Measurements from ENCODE around the gene PSRC1. TPM values are rescaled to one million over a fixed set of nuclear protein-coding genes. Genes with fewer than 3 reads are reported as not detected.

Gene PSRC1
- total RNA-seq, 4 donors from 2014 or later = 3.8 to 11.4 (median 7.5) TPM

DNA sequence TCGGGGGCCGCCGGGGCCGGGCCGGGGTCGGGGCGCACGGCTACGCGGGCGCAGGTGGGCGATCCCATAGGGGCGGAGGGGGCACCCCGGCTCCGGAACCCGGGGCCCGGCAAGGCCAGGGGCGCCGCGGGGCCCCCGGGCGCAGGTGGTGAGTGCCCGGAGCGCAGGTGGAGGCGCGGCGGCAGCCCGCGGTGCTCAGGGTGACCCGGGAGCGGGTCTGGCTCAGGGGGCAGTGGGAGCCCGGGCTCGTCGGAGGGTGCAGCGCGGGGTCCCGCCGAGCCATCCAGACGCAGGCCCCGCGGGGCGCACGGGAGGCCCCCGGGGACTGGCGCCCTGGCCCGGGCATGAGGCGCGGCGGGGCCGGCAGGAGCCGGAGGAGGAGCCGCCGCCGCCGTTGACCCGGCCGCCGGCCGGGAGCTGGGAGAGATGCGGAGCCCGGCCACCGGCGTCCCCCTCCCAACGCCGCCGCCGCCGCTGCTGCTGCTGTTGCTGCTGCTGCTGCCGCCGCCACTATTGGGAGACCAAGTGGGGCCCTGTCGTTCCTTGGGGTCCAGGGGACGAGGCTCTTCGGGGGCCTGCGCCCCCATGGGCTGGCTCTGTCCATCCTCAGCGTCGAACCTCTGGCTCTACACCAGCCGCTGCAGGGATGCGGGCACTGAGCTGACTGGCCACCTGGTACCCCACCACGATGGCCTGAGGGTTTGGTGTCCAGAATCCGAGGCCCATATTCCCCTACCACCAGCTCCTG lies 33.1 kb downstream of the PSRC1 start:
- DNase-seq = peak in 1 of 2 donors; percentile 12
- Histone ChIP-seq H3K4me3 (peak overlapping the region; percentile 8 to 57), H3K9me3 (no peaks in the 10 kb centered on the region), H3K27ac (peak overlapping the region in 1 of 2 donors; percentile 13), H3K27me3 (no peaks in the 10 kb centered on the region), H3K36me3 (no peaks in the 10 kb centered on the region), H3K4me1 (peaks cover 0 to 17% of the 10 kb centered on the region in 2 donors)
- no peak for TF ChIP-seq POLR2A (IDR thresholded peaks at IDR 0.05)
- TF ChIP-seq CTCF (IDR thresholded peaks at IDR 0.05) = no peak
- intact Hi-C loops (cut with DNase I; ENCODE audit: low total_unique reads) = no loop called here

DNA sequence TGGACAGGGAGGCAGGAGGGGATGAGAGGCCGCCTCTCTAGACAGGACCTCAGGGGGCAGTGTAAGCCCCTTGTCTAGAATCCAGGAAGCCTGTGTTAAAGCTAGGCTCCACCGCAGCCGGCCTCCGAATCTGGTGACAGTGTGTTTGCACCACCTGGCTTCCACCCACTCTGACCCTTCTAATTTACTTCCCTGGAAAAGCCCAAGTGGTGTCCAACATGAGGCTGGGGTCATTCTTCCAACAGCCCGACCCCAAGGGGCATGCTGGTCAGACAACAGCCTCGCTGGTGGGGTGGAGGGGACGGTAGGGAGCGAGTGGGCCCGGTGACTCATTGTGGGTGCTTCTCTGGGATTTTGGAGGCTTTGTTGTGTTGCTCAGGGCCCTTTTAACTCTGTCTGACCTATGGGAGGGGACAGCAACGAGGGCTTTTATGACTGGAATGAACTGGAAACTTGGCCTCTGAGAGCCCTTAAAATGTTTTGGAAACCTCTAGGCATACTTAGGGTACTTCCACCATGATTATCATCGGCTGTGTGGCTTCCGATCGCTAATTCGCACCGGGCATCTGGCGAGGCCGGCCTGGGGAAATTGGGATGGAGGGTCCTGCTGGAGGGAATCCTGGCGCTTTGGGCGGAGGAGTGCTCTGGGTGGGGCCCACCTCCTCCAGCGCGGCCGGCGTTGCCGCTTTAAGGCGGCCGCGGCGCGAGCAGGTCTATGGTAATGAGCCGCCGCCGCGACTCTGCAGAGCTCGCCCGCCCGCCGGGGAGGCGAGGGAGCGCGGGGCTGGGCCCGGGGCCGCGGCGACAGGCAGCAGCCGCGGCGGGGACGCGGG lies 33.9 kb downstream of the PSRC1 start, which contains the start of gene CELSR2:
TSS of gene CELSR2 (plus strand) at position 743 of the 833 bp plus-strand sequence. CDS start 541 bp downstream, outside the sequence.
- peaks cover 0 to 9% of the 10 kb centered on the region in 2 donors for H3K4me1 ChIP-seq
- DNase-seq = peak in 1 of 2 donors; percentile 41
- H3K36me3 ChIP-seq = no peaks in the 10 kb centered on the region
- H3K27me3 ChIP-seq = no peaks in the 10 kb centered on the region
- H3K27ac ChIP-seq = peak within 1 kb of the TSS in 1 of 2 donors; percentile 13
- no peaks in the 10 kb centered on the region for H3K9me3 ChIP-seq
- H3K4me3 ChIP-seq = peak within 1 kb of the TSS; percentile 8 to 57
- intact Hi-C loops (cut with DNase I; ENCODE audit: low total_unique reads) = no loop called here
- TF ChIP-seq CTCF (IDR thresholded peaks at IDR 0.05) = no peak
- TF ChIP-seq POLR2A (IDR thresholded peaks at IDR 0.05) = peak in 1 of 2 donors; percentile 43

DNA sequence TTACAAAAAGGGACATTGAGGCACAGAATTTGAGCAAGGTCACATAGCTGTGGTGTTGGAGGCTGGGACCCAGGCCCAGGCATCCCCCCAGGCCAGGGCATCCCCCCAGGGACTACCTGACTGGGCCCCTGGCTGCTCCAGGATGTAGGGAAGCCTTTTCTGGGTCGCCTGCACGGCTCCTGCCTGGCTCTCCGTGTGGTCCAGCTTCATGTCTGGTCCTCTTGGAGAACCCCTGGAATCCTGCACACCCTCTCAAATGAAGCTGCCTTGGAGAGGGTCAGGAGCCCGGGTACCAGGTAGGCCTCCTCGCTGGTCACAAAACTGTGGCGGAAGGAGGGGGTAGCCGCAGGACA lies 34.5 kb downstream of the PSRC1 start:
- peak in 1 of 2 donors; percentile 11 for DNase-seq
- intact Hi-C loops (cut with DNase I; ENCODE audit: low total_unique reads) = no loop called here

GRCh38 chr1:109247401-109248365 lies 35.3 kb downstream of the PSRC1 start:
- H3K4me1 ChIP-seq = peaks cover 0 to 5% of the 10 kb centered on the region in 2 donors
- no peak overlapping the region for H3K27ac ChIP-seq
- TF ChIP-seq POLR2A (IDR thresholded peaks at IDR 0.05) = no peak
- TF ChIP-seq CTCF (IDR thresholded peaks at IDR 0.05) = no peak
- H3K9me3 ChIP-seq = no peaks in the 10 kb centered on the region
- H3K27me3 ChIP-seq = no peaks in the 10 kb centered on the region
- H3K4me3 ChIP-seq = no peak overlapping the region
- H3K36me3 ChIP-seq = no peaks in the 10 kb centered on the region
- no peak for DNase-seq
- intact Hi-C loops (cut with DNase I; ENCODE audit: low total_unique reads) = no loop called here

More for the DNA sequence above, 34.5 kb downstream of the PSRC1 start:
- no peak overlapping the region for H3K4me3 ChIP-seq
- H3K27ac ChIP-seq = no peak overlapping the region
- TF ChIP-seq POLR2A (IDR thresholded peaks at IDR 0.05) = no peak
- H3K4me1 ChIP-seq = peaks cover 0 to 5% of the 10 kb centered on the region in 2 donors
- H3K9me3 ChIP-seq = no peaks in the 10 kb centered on the region
- H3K36me3 ChIP-seq = no peaks in the 10 kb centered on the region
- H3K27me3 ChIP-seq = no peaks in the 10 kb centered on the region

DNA sequence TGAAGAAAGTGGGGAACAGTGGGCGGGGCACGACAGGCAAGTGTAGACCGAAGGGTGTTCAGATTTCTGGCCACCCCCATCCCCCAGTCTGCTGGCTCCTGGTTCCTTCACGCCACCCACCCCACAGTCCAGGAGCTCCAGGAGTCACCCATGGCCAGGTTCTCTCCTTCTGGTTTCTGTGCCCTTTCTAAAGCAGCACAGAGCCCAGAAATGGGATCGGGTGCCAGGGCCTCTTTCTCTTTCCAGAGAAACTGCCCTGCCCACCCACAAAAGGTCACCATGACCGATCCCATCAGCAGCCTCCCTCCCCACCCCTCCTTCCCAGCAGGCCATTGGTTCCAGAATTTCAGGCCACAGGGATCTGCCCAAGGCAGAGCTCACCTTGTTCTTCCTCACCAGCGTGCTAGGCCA lies 36.8 kb downstream of the PSRC1 start:
- Histone ChIP-seq H3K36me3 (no peaks in the 10 kb centered on the region), H3K4me3 (no peak overlapping the region), H3K27ac (no peak overlapping the region), H3K27me3 (no peaks in the 10 kb centered on the region), H3K4me1 (peaks cover 0 to 16% of the 10 kb centered on the region in 2 donors), H3K9me3 (no peaks in the 10 kb centered on the region)
- intact Hi-C loops (cut with DNase I; ENCODE audit: low total_unique reads) = no loop called here
- TF ChIP-seq CTCF (IDR thresholded peaks at IDR 0.05) (no peak), POLR2A (IDR thresholded peaks at IDR 0.05) (no peak)
- DNase-seq = peak in 1 of 2 donors; percentile 8

Data from uterus (tissue), 4 donors.